DMS153 treated with DMSO at 0.1 percent for 48 hours (cell line): ENCODE results near the gene CCDC154.
"Not testable (repeated sequence)": the region's sequence is repeated elsewhere in the genome, so short reads cannot be mapped to it uniquely, and the experiment has no call there.

Experiments used
- DNase-seq: peaks from one replicate; lab custom pipeline; 2025; ENCODE audit not compliant: unreplicated experiment; lab: John Stamatoyannopoulos, UW

CCDC154 gene, protein sequence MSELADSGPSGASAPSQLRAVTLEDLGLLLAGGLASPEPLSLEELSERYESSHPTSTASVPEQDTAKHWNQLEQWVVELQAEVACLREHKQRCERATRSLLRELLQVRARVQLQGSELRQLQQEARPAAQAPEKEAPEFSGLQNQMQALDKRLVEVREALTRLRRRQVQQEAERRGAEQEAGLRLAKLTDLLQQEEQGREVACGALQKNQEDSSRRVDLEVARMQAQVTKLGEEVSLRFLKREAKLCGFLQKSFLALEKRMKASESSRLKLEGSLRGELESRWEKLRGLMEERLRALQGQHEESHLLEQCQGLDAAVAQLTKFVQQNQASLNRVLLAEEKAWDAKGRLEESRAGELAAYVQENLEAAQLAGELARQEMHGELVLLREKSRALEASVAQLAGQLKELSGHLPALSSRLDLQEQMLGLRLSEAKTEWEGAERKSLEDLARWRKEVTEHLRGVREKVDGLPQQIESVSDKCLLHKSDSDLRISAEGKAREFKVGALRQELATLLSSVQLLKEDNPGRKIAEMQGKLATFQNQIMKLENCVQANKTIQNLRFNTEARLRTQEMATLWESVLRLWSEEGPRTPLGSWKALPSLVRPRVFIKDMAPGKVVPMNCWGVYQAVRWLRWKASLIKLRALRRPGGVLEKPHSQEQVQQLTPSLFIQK

GRCh38 chr16:1443980-1444729 lies at the start of gene CCDC154:
CCDC154 (minus strand) TSS chr16:1444556; CDS start chr16:1444322, 234 bp downstream.
- no peak for DNase-seq

GRCh38 chr16:1493746-1494094 lies 49.4 kb upstream of the CCDC154 start:
- no peak for DNase-seq

DNA sequence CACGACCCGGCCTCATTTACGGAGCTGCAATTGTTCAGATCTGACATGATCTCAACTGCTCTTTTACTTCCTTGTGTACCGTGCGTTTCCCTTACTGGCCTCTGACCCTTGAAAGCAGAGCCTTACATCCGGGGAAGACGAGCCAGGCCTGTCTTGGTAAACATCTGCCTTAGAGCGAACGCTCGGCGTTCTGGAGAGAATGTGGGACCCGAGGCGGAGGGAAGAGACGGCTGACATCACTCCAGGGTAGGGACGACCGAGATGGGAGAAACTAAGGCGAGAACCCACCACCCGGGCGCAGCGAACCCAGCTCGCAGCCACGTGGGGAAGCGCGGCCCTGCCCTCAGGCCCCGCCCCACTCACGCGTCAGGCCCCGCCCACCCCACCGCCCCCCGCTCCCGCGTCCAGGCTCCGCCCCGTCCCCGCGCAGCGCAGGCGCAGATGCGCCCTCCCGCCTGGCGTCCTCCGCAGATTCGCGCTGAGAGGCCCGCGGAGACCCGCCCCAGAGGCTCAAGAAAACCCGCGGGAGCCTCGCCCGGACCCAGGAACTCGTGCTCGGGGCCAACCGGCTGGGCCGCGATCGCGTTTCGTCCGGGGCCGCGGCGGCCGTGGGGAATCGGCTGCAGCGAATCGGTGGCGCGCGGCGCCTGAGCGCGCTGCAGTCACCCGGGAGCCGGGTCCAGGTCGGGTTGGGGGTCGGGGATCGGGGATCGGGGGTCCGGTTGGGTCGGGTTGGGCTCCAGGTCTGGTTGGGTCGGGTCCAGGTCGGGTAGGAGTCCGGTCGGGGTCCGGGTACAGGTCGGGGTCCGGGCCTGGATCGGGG lies 48.8 kb upstream of the CCDC154 start, which contains the start of gene TELO2:
Gene TELO2, plus strand, starts transcription at position 438 of the 823 bp plus-strand sequence. CDS start 922 bp downstream, outside the sequence.
- DNase-seq, result peak; percentile 55

DNA sequence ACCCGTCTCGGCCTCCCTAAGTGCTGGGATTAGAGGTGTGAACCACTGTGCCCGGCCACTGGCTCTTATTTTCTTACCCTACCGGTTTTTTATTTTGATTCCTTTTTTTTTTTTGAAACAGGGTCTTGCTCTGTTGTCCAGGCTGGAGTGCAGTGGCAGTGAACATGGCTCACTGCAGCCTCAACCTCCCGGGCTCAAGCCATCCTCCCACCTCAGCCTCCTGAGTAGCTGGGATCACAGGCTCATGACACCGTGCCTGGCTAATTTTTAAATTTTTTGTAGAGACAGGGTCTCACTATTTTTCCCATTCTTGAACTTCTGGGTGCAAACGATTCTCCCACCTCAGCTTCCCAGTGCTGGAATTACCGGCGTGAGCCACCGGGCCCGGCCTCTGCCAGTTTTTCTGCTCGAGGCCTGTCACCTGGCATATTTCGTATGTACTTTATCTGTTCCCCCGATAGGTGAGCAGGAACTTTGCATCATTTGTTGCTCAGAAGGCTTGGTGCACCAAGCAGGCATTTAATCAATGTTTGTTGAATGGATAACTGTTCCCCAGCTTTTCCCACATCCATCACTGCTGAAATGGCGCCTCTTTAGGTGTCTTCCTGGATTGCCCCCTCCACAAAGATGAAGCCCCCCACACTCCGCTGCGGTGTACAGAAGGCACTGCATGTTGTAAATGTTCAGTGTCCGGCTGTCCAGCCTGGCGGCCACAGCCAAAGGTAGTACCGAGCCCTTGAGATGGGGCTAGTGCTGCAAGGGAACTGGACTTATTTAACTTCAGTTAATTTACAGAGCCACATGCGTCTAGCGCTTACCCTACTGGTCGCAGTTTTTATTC lies 47.9 kb upstream of the CCDC154 start:
- DNase-seq, result no peak

GRCh38 chr16:1491327-1491726 lies 47.0 kb upstream of the CCDC154 start:
- DNase-seq, result no peak

DNA sequence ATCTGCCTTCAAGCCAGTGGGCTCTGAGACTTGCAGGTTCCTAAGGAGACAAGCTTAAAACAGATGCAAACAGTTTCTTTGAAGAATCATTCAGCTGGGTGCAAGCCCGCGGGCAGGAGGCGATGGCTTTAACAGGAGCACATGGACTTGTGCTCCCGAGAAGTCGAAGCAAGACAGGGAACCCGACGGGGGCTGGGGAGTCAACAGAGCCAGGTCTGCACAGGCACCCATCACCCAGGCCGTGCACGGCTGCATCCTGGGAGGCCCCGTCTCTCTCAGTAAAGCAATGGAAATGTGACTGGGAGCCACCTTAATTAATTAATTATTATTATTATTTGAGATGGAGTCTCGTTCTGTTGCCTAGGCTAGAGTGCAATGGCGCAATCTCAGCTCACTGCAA lies 44.7 kb upstream of the CCDC154 start:
- no peak for DNase-seq

GRCh38 chr16:1488619-1489018 lies 44.3 kb upstream of the CCDC154 start, which contains the start of gene PTX4:
PTX4 (minus strand) TSS chr16:1488944; CDS start chr16:1488909, 35 bp downstream.
- no peak for DNase-seq

GRCh38 chr16:1488054-1488601 lies 43.8 kb upstream of the CCDC154 start:
- no peak for DNase-seq

DNA sequence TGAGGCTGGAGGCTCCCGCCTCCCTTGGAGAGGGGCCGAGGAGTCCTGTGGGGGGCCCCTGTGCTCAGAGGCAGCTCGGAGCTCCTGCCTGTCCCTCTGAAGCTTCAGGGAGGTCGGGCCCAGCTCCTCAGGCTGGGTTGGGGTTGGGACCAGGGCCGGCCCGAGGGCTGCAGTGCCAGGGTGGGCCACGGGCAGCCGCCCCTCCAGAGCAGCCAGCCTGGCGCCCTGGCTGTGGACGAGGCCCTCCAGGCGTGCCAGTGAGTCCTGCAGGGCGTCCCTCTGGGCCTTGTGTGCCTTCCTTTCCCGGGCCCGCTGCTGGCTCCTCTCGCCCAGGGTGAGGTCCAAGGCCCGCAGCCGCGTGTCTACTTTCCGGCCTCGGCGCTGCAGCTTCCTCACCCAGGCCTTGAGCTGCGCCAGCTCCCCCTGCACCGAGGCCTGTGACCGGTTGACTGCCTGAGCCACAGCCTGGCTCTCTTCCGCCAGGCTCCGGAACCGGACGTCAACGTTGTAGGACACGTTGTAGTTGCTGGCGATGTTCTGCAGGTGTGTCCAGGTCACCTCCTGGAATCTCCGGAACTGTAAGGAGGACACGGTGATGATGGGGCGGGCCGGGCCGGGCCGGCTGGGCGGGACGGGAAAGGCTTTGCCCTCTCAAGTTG lies 43.2 kb upstream of the CCDC154 start:
- DNase-seq, result no peak

DNA sequence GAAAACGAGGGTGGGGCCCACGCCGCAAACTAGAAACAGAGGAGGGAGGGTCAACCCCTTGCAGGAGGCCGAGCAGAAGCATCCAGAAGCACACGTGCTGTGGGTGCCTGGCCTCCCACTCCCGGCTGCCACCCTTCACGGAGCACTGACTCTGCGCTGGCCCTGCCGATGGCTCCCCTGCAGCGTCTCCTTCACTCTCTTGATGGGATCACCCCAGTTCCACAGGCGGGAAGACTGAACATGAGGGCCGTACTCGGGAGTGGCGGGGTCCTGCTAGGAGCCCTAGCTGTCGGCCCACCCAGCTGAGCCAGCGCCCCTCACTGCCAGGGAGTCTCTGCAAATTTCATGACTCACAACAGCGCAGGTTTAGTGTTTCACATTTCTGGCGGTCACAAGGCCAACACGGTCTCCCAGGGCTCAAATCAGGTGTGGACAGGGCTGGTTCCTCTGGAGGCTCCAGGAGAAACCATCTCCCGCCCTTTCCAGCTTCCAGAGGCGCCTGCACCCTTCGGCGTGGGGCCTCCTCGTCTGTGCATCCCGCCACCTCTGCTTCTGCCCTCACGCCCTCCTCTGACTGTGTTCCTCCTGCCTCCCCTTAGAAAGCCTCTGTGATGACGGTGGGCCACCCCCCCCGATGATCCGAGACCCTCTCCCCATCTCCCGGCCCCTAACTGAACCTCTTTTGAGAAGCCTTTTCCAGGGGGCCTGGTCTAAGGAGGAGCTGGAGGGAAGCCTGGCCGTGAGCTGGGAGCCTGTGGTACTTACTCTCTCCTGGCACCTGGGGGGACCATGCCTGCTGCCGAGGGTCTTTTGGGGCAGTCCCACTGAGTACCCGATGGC lies 42.4 kb upstream of the CCDC154 start:
- DNase-seq, result no peak

- DNase-seq, result no peak
Measured at GRCh38 chr16:1485847-1486496, 41.6 kb upstream of the CCDC154 start.

DNA sequence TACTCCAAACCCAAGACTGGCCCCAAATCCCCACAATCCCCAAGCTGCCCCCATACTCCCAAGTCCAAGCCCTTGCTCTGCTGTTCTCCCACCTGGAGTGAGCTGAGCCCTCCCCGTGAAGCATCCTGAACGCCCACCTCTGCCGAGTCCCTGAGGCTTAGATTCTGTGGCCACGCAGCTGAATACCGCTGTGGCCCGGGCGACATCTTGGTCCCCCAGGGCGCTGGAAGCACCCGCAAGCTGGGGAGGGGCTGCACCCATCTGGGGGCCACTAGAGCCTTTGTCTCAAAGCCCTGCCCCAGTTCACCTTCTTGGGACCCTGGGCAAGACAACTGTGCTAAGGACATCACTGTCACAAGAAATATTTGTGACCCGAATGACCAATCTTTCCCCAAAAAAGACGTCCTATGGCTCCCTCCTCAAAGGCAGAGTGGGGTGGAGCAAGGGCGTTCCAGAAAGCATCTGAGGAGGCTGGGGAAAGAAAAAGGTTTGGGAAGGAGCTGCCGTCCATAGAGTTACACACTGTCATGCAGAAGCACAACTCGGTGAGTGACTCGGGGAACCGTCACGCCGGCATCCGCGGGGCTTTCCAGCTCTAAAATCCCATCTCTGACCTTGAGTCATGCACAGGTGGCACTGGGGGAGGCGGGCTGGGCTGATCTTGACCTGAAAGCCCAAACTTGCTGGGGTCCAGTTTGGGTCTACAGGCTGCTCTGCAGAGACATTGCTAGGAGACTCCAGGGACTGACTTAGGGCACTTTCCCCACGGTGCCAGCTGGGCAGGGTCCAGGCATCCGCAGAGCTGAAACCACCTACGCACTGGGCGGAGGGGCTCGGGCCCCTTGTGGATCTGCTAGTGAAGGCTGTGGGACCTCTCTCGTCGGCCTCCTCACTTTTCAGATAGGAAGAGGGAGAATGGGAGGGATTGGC lies 37.8 kb upstream of the CCDC154 start:
- DNase-seq, result no peak

DNA sequence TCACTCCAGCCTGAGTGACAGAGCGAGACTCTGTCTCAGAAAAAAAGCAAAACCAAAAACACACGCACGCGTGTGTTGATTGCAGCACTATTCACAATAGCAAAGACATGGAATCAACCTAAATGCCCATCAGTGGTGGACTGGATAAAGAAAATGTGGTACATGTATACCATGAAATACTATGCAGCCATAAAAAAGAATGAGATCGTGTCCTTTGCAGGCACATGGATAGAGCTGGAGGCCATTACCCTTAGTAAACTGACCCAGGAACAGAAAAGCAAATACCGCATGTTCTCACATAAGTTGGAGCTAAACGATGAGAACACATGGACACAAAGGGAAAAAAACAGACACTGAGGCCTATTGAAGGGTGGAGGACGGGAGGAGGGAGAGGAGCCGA lies 34.6 kb upstream of the CCDC154 start:
- DNase-seq, result not testable (repeated sequence)

GRCh38 chr16:1477033-1477432 lies 32.7 kb upstream of the CCDC154 start:
- DNase-seq, result no peak

GRCh38 chr16:1475552-1476114 lies 31.3 kb upstream of the CCDC154 start:
- DNase-seq, result no peak
